DND-41 (cell line): ENCODE data around the gene EIPR1.

Source experiments
- ATAC-seq: fragments of 200-7000 bp; cut with Tn5 transposase; 3 replicates; pipeline ENCODE4 v1.9.1; 2021; ENCODE audit warnings: low read depth; ENCODE audit not compliant: insufficient read depth
- DNase-seq: peaks from one replicate; pipeline ENCODE4 v3.0.0-alpha.2; 2020
- H2AFZ ChIP-seq: 2 replicates; pipeline ENCODE4 v1.6.0; 2012; ENCODE audit warnings: low read depth, low read length
- H3K27ac ChIP-seq: 2 replicates; pipeline ENCODE4 v1.5.1; 2012; ENCODE audit warnings: low read length, inconsistent platforms
- H3K27me3 ChIP-seq: fragments of 200-600 bp; sonication (generic); 2 replicates; pipeline ENCODE4 v1.6.0; 2012; ENCODE audit warnings: low read length, mild to moderate bottlenecking, inconsistent platforms; ENCODE audit not compliant: insufficient read depth, poor library complexity
- H3K36me3 ChIP-seq: 2 replicates; pipeline ENCODE4 v1.5.1; 2012; ENCODE audit warnings: low read length, inconsistent platforms; ENCODE audit not compliant: insufficient read depth
- H3K4me1 ChIP-seq: 2 replicates; pipeline ENCODE4 v1.5.1; 2012; ENCODE audit warnings: mild to moderate bottlenecking, low read length; ENCODE audit not compliant: insufficient read depth
- H3K4me2 ChIP-seq: 2 replicates; pipeline ENCODE4 v1.6.0; 2012; ENCODE audit warnings: mild to moderate bottlenecking, moderate library complexity, low read length, inconsistent platforms; ENCODE audit not compliant: insufficient read depth
- H3K4me3 ChIP-seq, 2 experiments: fragments of 200-600 bp in 1 of 2; shearing (Covaris generic) in 1 of 2; 2 replicates each; pipeline ENCODE4 v1.5.1; 2012 to 2016; ENCODE audit warnings: inconsistent platforms in 2 of 2, low read length in 2 of 2, mild to moderate bottlenecking in 2 of 2, low read depth in 1 of 2, moderate library complexity in 1 of 2
- H3K79me2 ChIP-seq: 2 replicates; pipeline ENCODE4 v1.6.0; 2012; ENCODE audit warnings: low read length, inconsistent platforms; ENCODE audit not compliant: insufficient read depth
- H3K9ac ChIP-seq: 2 replicates; pipeline ENCODE4 v1.6.0; 2012; ENCODE audit warnings: low read depth, mild to moderate bottlenecking, inconsistent platforms, low read length, moderate library complexity
- H3K9me3 ChIP-seq: 2 replicates; pipeline ENCODE4 v1.5.1; 2012; ENCODE audit warnings: low read length, moderate library complexity, mild to moderate bottlenecking, inconsistent platforms; ENCODE audit not compliant: insufficient read depth, severe bottlenecking
- H4K20me1 ChIP-seq: 2 replicates; pipeline ENCODE4 v1.6.0; 2012; ENCODE audit warnings: low read length; ENCODE audit not compliant: insufficient read depth
- CTCF ChIP-seq: IDR thresholded peaks from 2 replicates; pipeline ENCODE4 v1.5.1; 2012; ENCODE audit warnings: borderline replicate concordance, low read length, moderate library complexity, mild to moderate bottlenecking; ENCODE audit not compliant: poor library complexity, severe bottlenecking; ENCODE audit errors: extremely low read depth
- EZH2 ChIP-seq: IDR thresholded peaks from 3 replicates; pipeline ENCODE4 v1.6.1; 2012; ENCODE audit warnings: borderline replicate concordance, low read depth, mild to moderate bottlenecking, moderate library complexity, low read length, inconsistent platforms; ENCODE audit not compliant: severe bottlenecking

Gene EIPR1

GRCh38 chr2:3170792-3171455 is 206.7 kb downstream of the EIPR1 start:
- DNase-seq = no peak
- TF ChIP-seq CTCF = no peak
- no peaks in the 10 kb centered on the region; the same call in 1 of the 2 replicates for H4K20me1 ChIP-seq
- no peak overlapping the region for H3K9ac ChIP-seq
- no peak overlapping the region for H3K27ac ChIP-seq
- no peak overlapping the region for H3K4me2 ChIP-seq
- no peak overlapping the region for H2AFZ ChIP-seq
- H3K27me3 ChIP-seq = no peaks in the 10 kb centered on the region
- no peak for ATAC-seq
- no peaks in the 10 kb centered on the region for H3K9me3 ChIP-seq
- no peak overlapping the region for H3K4me3 ChIP-seq
- no peaks in the 10 kb centered on the region for H3K4me1 ChIP-seq
- H3K79me2 ChIP-seq = no peaks in the 10 kb centered on the region
- H3K36me3 ChIP-seq = no peaks in the 10 kb centered on the region

- TF ChIP-seq CTCF = no peak
- no peak for TF ChIP-seq EZH2
- H3K4me3 ChIP-seq = no peak overlapping the region
- H4K20me1 ChIP-seq = no peaks in the 10 kb centered on the region
- no peak overlapping the region for H3K27ac ChIP-seq
- H3K79me2 ChIP-seq = no peaks in the 10 kb centered on the region
- ATAC-seq (no peak), DNase-seq (no peak)
- H3K4me2 ChIP-seq = no peak overlapping the region
- H3K4me1 ChIP-seq = no peaks in the 10 kb centered on the region
- H2AFZ ChIP-seq = no peak overlapping the region
- no peaks in the 10 kb centered on the region for H3K27me3 ChIP-seq
- no peak overlapping the region for H3K9ac ChIP-seq
- no peaks in the 10 kb centered on the region for H3K36me3 ChIP-seq
- no peaks in the 10 kb centered on the region for H3K9me3 ChIP-seq
Observed at GRCh38 chr2:3169106-3169870, 208.3 kb downstream of the EIPR1 start.

GRCh38 chr2:3168230-3168891 is 209.3 kb downstream of the EIPR1 start:
- no peak overlapping the region for H3K4me3 ChIP-seq
- DNase-seq = no peak
- H3K9ac ChIP-seq = no peak overlapping the region
- H3K4me2 ChIP-seq = no peak overlapping the region
- no peaks in the 10 kb centered on the region for H3K36me3 ChIP-seq
- no peaks in the 10 kb centered on the region for H3K27me3 ChIP-seq
- no peak overlapping the region for H2AFZ ChIP-seq
- no peak overlapping the region for H3K27ac ChIP-seq
- H3K9me3 ChIP-seq = peaks cover 2% of the 10 kb centered on the region
- TF ChIP-seq CTCF = no peak
- no peak for TF ChIP-seq EZH2
- H4K20me1 ChIP-seq = no peaks in the 10 kb centered on the region
- ATAC-seq = no peak
- H3K4me1 ChIP-seq = no peaks in the 10 kb centered on the region
- H3K79me2 ChIP-seq = no peaks in the 10 kb centered on the region
